ENCODE results near the gene MAN2A1. TPM values are rescaled to one million over a fixed set of nuclear protein-coding genes. Genes with fewer than 3 reads are reported as not detected.

Gene MAN2A1
- total RNA-seq, 4 donors from 2014 or later, result 37.0 to 45.9 (median 39.8) TPM

- no peak overlapping the region for H3K27ac ChIP-seq
- no peak overlapping the region for H3K4me3 ChIP-seq
- H3K9me3 ChIP-seq, result no peaks in the 10 kb centered on the region
- no peaks in the 10 kb centered on the region for H3K27me3 ChIP-seq
- 87% methylated on average over 2 of the region's 2 CpGs for WGBS
- H3K4me1 ChIP-seq, result peaks cover 3% of the 10 kb centered on the region
- DNase-seq (ENCODE audit: low spot score in 2 of 2), result no peak
- TF ChIP-seq POLR2AphosphoS5 (IDR thresholded peaks at IDR 0.05) (no peak), POLR2A (IDR thresholded peaks at IDR 0.05) (no peak), EP300 (IDR thresholded peaks at IDR 0.05) (no peak)
- TF ChIP-seq, protein P1, sequence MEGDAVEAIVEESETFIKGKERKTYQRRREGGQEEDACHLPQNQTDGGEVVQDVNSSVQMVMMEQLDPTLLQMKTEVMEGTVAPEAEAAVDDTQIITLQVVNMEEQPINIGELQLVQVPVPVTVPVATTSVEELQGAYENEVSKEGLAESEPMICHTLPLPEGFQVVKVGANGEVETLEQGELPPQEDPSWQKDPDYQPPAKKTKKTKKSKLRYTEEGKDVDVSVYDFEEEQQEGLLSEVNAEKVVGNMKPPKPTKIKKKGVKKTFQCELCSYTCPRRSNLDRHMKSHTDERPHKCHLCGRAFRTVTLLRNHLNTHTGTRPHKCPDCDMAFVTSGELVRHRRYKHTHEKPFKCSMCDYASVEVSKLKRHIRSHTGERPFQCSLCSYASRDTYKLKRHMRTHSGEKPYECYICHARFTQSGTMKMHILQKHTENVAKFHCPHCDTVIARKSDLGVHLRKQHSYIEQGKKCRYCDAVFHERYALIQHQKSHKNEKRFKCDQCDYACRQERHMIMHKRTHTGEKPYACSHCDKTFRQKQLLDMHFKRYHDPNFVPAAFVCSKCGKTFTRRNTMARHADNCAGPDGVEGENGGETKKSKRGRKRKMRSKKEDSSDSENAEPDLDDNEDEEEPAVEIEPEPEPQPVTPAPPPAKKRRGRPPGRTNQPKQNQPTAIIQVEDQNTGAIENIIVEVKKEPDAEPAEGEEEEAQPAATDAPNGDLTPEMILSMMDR (IDR thresholded peaks at IDR 0.05), result no peak
- no peaks in the 10 kb centered on the region for H3K36me3 ChIP-seq
Measured at GRCh38 chr5:109655841-109656240, 33.9 kb upstream of the MAN2A1 start.

DNA sequence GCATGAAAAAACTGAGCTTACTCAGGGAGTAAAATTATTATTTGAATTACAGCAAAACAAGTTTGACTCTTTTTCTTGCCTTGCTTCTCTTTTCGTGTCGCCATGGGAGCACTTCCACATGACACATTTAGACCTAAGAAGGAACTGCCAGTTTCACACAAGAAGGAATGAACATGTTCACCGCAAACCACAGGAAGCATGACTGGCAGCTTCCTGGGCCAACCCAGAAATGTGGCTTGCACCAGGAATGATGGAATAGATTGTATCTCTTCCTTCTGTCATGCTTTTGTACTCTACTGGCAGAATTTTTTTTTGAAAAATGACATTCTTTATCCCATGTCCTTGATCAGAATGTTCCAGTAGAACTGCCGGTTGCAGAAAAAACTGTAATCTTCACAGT lies 32.9 kb upstream of the MAN2A1 start:
- Histone ChIP-seq H3K27me3 (no peaks in the 10 kb centered on the region), H3K36me3 (no peaks in the 10 kb centered on the region), H3K9me3 (no peaks in the 10 kb centered on the region), H3K4me3 (no peak overlapping the region), H3K4me1 (peaks cover 3% of the 10 kb centered on the region), H3K27ac (no peak overlapping the region)
- DNase-seq (ENCODE audit: low spot score in 2 of 2), result peak in 1 of 2 donors; percentile 71
- TF ChIP-seq EP300 (IDR thresholded peaks at IDR 0.05), result no peak
- no peak for TF ChIP-seq POLR2AphosphoS5 (IDR thresholded peaks at IDR 0.05)
- 46% methylated on average over 4 of the region's 4 CpGs for WGBS

- Histone ChIP-seq H3K27ac (no peak overlapping the region), H3K4me3 (no peak overlapping the region), H3K27me3 (no peaks in the 10 kb centered on the region), H3K4me1 (peaks cover 3% of the 10 kb centered on the region), H3K36me3 (no peaks in the 10 kb centered on the region), H3K9me3 (no peaks in the 10 kb centered on the region)
- no peak for DNase-seq (ENCODE audit: low spot score in 2 of 2)
- no peak for TF ChIP-seq POLR2AphosphoS5 (IDR thresholded peaks at IDR 0.05)
- TF ChIP-seq, protein P1 (IDR thresholded peaks at IDR 0.05), result no peak
- no peak for TF ChIP-seq EP300 (IDR thresholded peaks at IDR 0.05)
- TF ChIP-seq POLR2A (IDR thresholded peaks at IDR 0.05), result no peak
- 91% methylated on average over 1 of the region's 1 CpG for WGBS
Measured at GRCh38 chr5:109659901-109660300, 29.8 kb upstream of the MAN2A1 start.

DNA sequence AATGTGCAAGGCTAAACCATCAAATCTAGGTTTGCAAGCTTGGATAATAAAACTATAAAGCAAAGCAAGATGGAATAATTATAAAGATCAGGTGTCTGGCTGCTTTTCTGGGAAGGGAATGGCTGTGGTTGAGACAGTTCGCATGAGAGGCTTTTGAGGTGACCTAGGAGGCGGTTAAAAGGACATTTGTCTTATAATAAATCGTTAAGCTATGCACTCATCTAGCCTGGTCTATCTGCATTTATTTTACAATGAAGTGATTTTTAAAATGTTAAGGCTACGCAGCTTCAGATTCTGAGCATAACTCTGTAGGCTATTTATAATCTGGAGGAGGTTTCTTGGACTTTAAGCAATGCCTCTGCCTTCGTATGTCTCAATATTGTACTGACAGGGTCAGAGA lies 29.4 kb upstream of the MAN2A1 start:
- TF ChIP-seq POLR2A (IDR thresholded peaks at IDR 0.05) (no peak), POLR2AphosphoS5 (IDR thresholded peaks at IDR 0.05) (no peak), EP300 (IDR thresholded peaks at IDR 0.05) (no peak)
- TF ChIP-seq, protein P1 (IDR thresholded peaks at IDR 0.05), result no peak
- Histone ChIP-seq H3K27ac (no peak overlapping the region), H3K36me3 (no peaks in the 10 kb centered on the region), H3K27me3 (no peaks in the 10 kb centered on the region), H3K4me1 (peaks cover 3% of the 10 kb centered on the region), H3K9me3 (no peaks in the 10 kb centered on the region), H3K4me3 (no peak overlapping the region)
- no peak for DNase-seq (ENCODE audit: low spot score in 2 of 2)
- 86% methylated on average over 5 of the region's 5 CpGs for WGBS

DNA sequence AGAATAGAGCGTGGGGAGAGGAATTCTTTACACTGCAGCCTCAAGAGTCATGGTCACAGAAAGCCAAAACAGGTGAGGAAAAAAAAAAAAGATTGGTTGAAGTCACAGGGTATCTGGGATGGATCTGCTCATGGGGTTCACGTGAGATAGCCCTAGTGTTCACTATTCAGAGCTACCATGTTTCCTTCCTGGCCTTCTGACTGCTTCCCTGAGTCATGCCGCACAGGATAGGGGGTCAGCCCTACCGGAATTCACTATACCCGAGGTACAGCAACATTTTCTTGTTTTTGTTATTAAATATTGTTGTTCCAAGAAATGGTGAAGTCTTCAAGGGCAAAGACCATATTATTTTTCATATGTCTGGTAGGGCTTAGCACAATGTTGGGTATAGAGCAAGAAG lies 21.5 kb upstream of the MAN2A1 start:
- Histone ChIP-seq H3K27me3 (no peaks in the 10 kb centered on the region), H3K27ac (no peak overlapping the region), H3K4me1 (no peaks in the 10 kb centered on the region), H3K9me3 (no peaks in the 10 kb centered on the region), H3K36me3 (no peaks in the 10 kb centered on the region), H3K4me3 (no peak overlapping the region)
- WGBS, result 84% methylated on average over 5 of the region's 5 CpGs
- TF ChIP-seq POLR2AphosphoS5 (IDR thresholded peaks at IDR 0.05), result no peak
- TF ChIP-seq, protein P1 (IDR thresholded peaks at IDR 0.05), result no peak
- no peak for TF ChIP-seq POLR2A (IDR thresholded peaks at IDR 0.05)
- TF ChIP-seq EP300 (IDR thresholded peaks at IDR 0.05), result no peak
- DNase-seq (ENCODE audit: low spot score in 2 of 2), result no peak
